Stomach (tissue), 9 donors: Measurements from ENCODE around the gene ENOPH1. TPM values are rescaled to one million over a fixed set of nuclear protein-coding genes. Genes with fewer than 3 reads are reported as not detected.

Experiments
- DNase-seq, 2 donors: peaks; one replicate each; pipeline versions ENCODE4 v3.0.0 to v3.0.0-alpha.2; 2013 to 2019
- H3K27ac ChIP-seq, 5 donors: fragments of 200-600 bp in 4 of 5; sonication (generic) in 4 of 5; one replicate each; pipeline ENCODE4 v1.5.1; 2013 to 2019; ENCODE audit warnings: mild to moderate bottlenecking in 1 of 5, moderate library complexity in 1 of 5
- H3K27me3 ChIP-seq, 3 donors: fragments of 200-600 bp; sonication (generic); one replicate each; pipeline ENCODE4 v1.5.1; 2017 to 2019; ENCODE audit warnings: mixed run types in 1 of 3
- H3K36me3 ChIP-seq, 4 donors: fragments of 200-600 bp; sonication (generic); 1 replicate in 3 of 4; 2 replicates in 1 of 4; pipeline ENCODE4 v1.5.1; 2016 to 2019
- H3K4me1 ChIP-seq, 4 donors: fragments of 200-600 bp; sonication (generic); one replicate each; pipeline ENCODE4 v1.5.1; 2016 to 2019
- H3K4me3 ChIP-seq, 4 donors: fragments of 200-600 bp; sonication (generic) in 3 of 4; one replicate each; pipeline ENCODE4 v1.5.1; 2016 to 2019; ENCODE audit warnings: mild to moderate bottlenecking in 1 of 4
- H3K9me3 ChIP-seq, 4 donors: fragments of 200-600 bp; sonication (generic); one replicate each; pipeline ENCODE4 v1.5.1; 2016 to 2019
- CTCF ChIP-seq, 7 experiments: fragments of 450-650 bp in 4 of 7; fragments of 200-600 bp in 3 of 7; sonication (generic) in 3 of 7; IDR thresholded peaks; one replicate each; pipeline ENCODE4 v1.5.1; 2016 to 2019; ENCODE audit warnings: antibody characterized with exemption in 7 of 7, control low read depth in 2 of 7, mild to moderate bottlenecking in 1 of 7
- EP300 ChIP-seq: sonication (generic); formaldehyde crosslinking; IDR thresholded peaks from one replicate; pipeline ENCODE4 v1.6.1; 2017; ENCODE audit warnings: antibody characterized with exemption
- POLR2A ChIP-seq, 4 donors: fragments of 450-650 bp; IDR thresholded peaks; one replicate each; pipeline ENCODE4 v1.6.1; 2016; ENCODE audit warnings: antibody characterized with exemption in 4 of 4, control low read depth in 2 of 4, mild to moderate bottlenecking in 1 of 4, moderate library complexity in 1 of 4
- POLR2AphosphoS5 ChIP-seq, 3 donors: sonication (generic); formaldehyde crosslinking; IDR thresholded peaks; one replicate each; pipeline ENCODE4 v1.6.1; 2016; ENCODE audit warnings: antibody characterized with exemption in 3 of 3
- WGBS, 5 donors: extraction: QIAGEN DNeasy Blood & Tissue Kit in 3 of 5; methylation state at CpG; one replicate each; pipeline versions ENCODE4 v1.1.5 to v1.1.7; 2013 to 2018; 5-methylcytosine and 5-hydroxymethylcytosine counted together
- intact Hi-C: fragments of 100-400 bp; cut with DNase I; formaldehyde crosslinking; loops from one replicate; pipeline ENCODE4 v1.15.1; 2023; ENCODE audit warnings: low total_unique reads
- polyA plus RNA-seq, 3 donors: library from polyadenylated mRNA; stranded (reverse); fragments of 200-250 nt; gene quantifications; one replicate each; pipeline ENCODE4 v1.2.3, GENCODE V29; 2013
- total RNA-seq, 5 donors: library from RNA; depleted of rRNA; stranded (reverse); fragments of >200 nt; gene quantifications; one replicate each; pipeline versions ENCODE4 v1.1.0 to v1.2.3, GENCODE V29; 2014 to 2016
- donor health status: healthy with polysubstance abuse.
- donor health status: Bipolar disorder and iron deficiency.
- donor health status: healthy.

Gene ENOPH1
- total and polyA plus RNA-seq, 8 donors = 0.58 to 35.1 (median 30.1) TPM

DNA sequence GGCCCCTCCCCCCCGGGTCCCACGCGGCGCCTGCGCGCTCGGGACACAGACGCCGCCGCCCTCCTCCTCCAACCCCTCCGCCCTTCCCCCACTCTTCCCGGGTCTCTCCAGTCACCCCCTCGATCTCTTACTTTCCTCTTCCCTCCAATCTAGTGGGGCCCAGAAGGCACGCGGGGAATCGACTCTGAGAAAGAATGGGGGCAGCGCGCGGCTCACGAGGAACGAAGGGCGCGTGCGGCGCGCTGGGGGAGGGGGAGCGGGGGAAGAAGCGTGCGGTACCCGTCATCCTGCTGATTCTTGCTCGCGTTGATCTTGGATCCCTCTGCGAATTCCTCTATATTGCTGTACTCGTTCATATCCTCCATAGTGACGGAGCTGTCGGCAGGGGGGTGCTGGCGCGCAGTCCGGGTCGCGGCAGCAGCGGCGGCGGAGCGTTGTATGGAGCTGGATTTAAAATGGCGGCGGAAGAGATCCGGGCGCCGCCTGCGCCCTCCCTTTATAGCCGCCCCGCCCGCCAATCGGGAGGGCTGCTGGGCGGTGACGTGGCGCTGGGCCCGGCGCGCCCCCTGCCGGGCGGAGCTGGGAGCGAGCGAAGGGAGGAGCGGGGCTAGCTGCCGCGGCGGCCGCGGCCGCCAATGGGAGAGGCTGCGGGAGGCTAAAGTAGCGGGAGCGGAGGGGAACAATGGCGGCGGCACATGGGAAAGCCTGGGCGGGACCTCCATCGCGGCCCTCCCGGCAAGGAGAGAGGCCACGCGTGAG, 1.2 kb upstream of the ENOPH1 start:
- H3K36me3 ChIP-seq = peaks cover 5 to 36% (median 32%) of the 10 kb centered on the region in 4 donors
- peak; percentile 94 to 99 for DNase-seq
- H3K4me1 ChIP-seq = peaks cover 36 to 75% (median 64%) of the 10 kb centered on the region in 4 donors
- H3K27me3 ChIP-seq = no peaks in the 10 kb centered on the region
- no peaks in the 10 kb centered on the region for H3K9me3 ChIP-seq
- intact Hi-C loops = no loop called here
- TF ChIP-seq CTCF (IDR thresholded peaks at IDR 0.05) = peak in 5 of 7 experiments; percentile 45 to 99 (median 91)
- peak in 1 of 4 donors; percentile 11 for TF ChIP-seq POLR2A (IDR thresholded peaks at IDR 0.05)
- peak in 2 of 3 donors; percentile 84 to 89 for TF ChIP-seq POLR2AphosphoS5 (IDR thresholded peaks at IDR 0.05)
- TF ChIP-seq EP300 = no peak
- H3K27ac ChIP-seq = peak overlapping the region; percentile 96 to 99 (median 99)
- WGBS, 5 donors = 0 to 1% (median 0%) methylated on average over 52 to 83 of the region's 83 CpGs
- H3K4me3 ChIP-seq = peak overlapping the region; percentile 75 to 98 (median 81)

DNA sequence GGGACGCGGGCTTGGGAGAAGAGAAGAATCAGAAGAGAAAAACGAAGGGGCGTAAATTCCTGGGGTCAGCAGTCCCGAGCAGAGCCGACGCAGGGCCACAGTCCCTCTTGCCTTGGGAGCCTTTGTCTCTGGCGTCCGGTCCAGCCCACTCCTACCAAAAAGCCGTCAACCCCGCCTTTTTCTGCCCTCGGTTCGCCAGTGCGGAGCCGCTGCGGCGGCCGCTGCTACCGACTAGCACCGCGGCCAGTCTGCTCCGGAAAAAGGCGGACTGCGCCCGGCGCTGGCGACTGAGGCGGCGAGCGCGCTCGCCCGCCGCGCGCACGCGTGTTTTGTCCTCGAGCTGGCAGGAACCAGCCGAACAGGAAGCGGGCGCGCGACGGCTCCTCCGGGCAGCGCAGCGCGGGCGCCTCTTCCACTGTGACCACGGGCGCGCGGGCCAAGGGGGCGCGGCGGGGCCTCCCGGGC, 630 bp upstream of the ENOPH1 start:
- H3K4me3 ChIP-seq = peak overlapping the region; percentile 75 to 98 (median 81)
- TF ChIP-seq CTCF (IDR thresholded peaks at IDR 0.05) = peak in 2 of 7 experiments; percentile 2 to 21
- TF ChIP-seq POLR2AphosphoS5 (IDR thresholded peaks at IDR 0.05) = no peak
- 0 to 1% (median 0%) methylated on average over 8 to 58 of the region's 58 CpGs for WGBS, 5 donors
- H3K27ac ChIP-seq = peak overlapping the region; percentile 96 to 99 (median 99)
- DNase-seq = no peak
- H3K36me3 ChIP-seq = peaks cover 5 to 30% (median 26%) of the 10 kb centered on the region in 4 donors
- no peaks in the 10 kb centered on the region for H3K9me3 ChIP-seq
- H3K4me1 ChIP-seq = peaks cover 36 to 71% (median 60%) of the 10 kb centered on the region in 4 donors
- intact Hi-C loops = no loop called here
- no peaks in the 10 kb centered on the region for H3K27me3 ChIP-seq

- H3K27ac ChIP-seq = peak overlapping the region; percentile 96 to 99 (median 99)
- no peak for TF ChIP-seq POLR2AphosphoS5 (IDR thresholded peaks at IDR 0.05)
- no peak for TF ChIP-seq EP300
- no peak for TF ChIP-seq CTCF (IDR thresholded peaks at IDR 0.05)
- no peak for TF ChIP-seq POLR2A (IDR thresholded peaks at IDR 0.05)
Measured at GRCh38 chr4:82430964-82431745, 765 bp downstream of the ENOPH1 start.

DNA sequence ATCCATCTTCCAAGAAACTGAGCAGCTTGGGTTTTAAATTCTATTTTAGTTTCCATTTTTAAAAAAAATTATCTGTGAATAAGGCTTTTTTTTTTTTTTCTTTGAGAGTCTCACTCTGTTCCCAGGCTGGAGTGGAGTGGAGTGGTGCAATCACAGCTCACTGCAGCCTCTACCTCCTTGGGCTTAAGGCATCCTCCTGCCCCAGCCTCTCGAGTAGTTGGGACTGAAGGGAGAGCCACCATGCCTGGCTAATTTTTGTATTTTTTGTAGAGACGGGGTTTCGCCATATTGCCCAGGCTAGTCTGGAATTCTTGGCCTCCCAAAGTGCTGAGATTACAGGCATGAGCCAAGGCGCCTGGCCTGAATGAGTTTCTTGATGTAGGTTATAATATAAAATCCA, 1.4 kb downstream of the ENOPH1 start:
- TF ChIP-seq CTCF (IDR thresholded peaks at IDR 0.05) (no peak), EP300 (no peak), POLR2AphosphoS5 (IDR thresholded peaks at IDR 0.05) (no peak), POLR2A (IDR thresholded peaks at IDR 0.05) (no peak)
- peaks cover 21 to 51% (median 42%) of the 10 kb centered on the region in 4 donors for H3K4me1 ChIP-seq
- intact Hi-C loops = no loop called here
- H3K27me3 ChIP-seq = no peaks in the 10 kb centered on the region
- H3K4me3 ChIP-seq = peak overlapping the region in 3 of 4 donors; percentile 77 to 98 (median 85)
- peaks cover 2 to 9% (median 7%) of the 10 kb centered on the region in 4 donors for H3K36me3 ChIP-seq
- no peaks in the 10 kb centered on the region for H3K9me3 ChIP-seq
- no peak for DNase-seq
- no peak overlapping the region for H3K27ac ChIP-seq
- WGBS, 5 donors = 92 to 98% (median 95%) methylated on average over 4 of the region's 4 CpGs

More at GRCh38 chr4:82430964-82431745, 765 bp downstream of the ENOPH1 start:
- intact Hi-C loops = no loop called here
- Histone ChIP-seq H3K9me3 (no peaks in the 10 kb centered on the region), H3K4me1 (peaks cover 28 to 57% (median 49%) of the 10 kb centered on the region in 4 donors), H3K4me3 (peak overlapping the region; percentile 75 to 98 (median 81)), H3K27me3 (no peaks in the 10 kb centered on the region), H3K36me3 (peaks cover 5 to 16% (median 14%) of the 10 kb centered on the region in 4 donors)
- peak; percentile 54 to 77 for DNase-seq
- WGBS, 5 donors = 2 to 4% (median 3%) methylated on average over 29 to 33 of the region's 33 CpGs
